ENCODE results near the gene PSMC4. TPM values are rescaled to one million over a fixed set of nuclear protein-coding genes. Genes with fewer than 3 reads are reported as not detected.
A peak's percentile ranks its signal among the peaks of the same experiment; 100 is the strongest.

PSMC4 gene
- total RNA-seq, 2 donors from 2014 or later, result 86.1 to 129 TPM

DNA sequence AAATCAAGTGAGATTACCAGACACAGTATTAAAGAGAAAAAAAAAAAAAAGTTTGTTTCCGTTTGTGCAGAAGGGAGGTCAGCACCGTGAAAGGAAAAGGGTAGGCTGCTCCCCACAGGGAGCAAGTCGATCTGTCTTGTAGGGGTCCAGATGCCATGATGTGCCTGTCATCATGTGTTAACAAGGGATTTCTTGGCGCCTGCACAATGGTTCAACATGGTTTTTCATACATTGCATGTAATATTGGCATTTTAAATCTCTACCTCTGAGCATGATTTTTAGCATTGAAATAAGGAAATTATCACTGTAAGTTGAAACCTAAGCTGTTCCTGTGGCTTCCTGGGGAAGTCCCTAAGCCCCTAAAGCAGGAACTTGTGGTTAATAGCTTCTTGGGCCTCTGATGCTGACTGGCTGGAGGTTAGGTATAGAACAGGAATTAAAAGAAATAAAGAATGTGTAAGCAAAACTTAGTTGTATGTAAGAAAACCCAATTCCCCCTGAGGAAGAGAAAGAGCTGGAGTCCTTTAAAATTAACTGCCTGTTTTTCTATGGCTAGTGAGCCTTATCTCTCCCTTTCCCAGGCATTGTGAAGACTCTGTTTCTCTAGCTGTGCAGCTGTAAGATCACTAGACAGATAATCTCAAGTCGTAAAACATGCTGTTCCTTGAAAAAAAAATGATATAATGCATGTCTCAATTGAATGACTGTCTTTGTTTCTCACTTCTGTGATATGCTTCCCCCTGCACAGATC lies 29.2 kb upstream of the PSMC4 start:
- H3K9me3 ChIP-seq, result no peaks in the 10 kb centered on the region
- intact Hi-C loops (cut with DNase I), result no loop called here
- no peaks in the 10 kb centered on the region for H3K36me3 ChIP-seq
- peaks cover 11% of the 10 kb centered on the region for H3K4me1 ChIP-seq (replicated peaks)
- TF ChIP-seq POLR2A (IDR thresholded peaks at IDR 0.05), result no peak
- TF ChIP-seq, protein P1, sequence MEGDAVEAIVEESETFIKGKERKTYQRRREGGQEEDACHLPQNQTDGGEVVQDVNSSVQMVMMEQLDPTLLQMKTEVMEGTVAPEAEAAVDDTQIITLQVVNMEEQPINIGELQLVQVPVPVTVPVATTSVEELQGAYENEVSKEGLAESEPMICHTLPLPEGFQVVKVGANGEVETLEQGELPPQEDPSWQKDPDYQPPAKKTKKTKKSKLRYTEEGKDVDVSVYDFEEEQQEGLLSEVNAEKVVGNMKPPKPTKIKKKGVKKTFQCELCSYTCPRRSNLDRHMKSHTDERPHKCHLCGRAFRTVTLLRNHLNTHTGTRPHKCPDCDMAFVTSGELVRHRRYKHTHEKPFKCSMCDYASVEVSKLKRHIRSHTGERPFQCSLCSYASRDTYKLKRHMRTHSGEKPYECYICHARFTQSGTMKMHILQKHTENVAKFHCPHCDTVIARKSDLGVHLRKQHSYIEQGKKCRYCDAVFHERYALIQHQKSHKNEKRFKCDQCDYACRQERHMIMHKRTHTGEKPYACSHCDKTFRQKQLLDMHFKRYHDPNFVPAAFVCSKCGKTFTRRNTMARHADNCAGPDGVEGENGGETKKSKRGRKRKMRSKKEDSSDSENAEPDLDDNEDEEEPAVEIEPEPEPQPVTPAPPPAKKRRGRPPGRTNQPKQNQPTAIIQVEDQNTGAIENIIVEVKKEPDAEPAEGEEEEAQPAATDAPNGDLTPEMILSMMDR (IDR thresholded peaks at IDR 0.05), result no peak
- peak; percentile 53 for TF ChIP-seq POLR2AphosphoS5 (IDR thresholded peaks at IDR 0.05)
- no peaks in the 10 kb centered on the region for H3K27me3 ChIP-seq (replicated peaks; ENCODE audit: insufficient read depth)
- no peak overlapping the region for H3K27ac ChIP-seq
- H3K4me3 ChIP-seq, result no peak overlapping the region
- WGBS, result 7% methylated on average over 5 of the region's 5 CpGs
- DNase-seq (ENCODE audit: low spot score), result no peak

DNA sequence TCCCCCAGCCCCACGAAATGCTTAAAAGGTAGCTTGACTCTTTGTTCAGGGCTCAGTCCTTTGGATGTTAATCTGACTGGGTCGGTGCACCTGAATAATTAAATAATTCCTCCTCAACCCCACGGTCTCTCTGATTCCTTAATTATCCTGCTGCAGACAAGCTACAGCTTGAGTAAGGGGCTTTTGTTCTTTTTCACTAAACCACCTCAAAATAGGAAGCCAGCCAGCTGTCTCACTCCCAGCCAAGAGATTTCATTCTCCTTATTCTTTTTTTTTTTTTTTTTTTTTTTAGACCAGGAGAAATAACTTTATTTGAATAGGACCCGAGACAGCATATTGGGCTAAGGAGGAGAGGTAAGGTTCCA lies 28.6 kb upstream of the PSMC4 start:
- H3K27me3 ChIP-seq (replicated peaks; ENCODE audit: insufficient read depth), result no peaks in the 10 kb centered on the region
- intact Hi-C loops (cut with DNase I), result no loop called here
- DNase-seq (ENCODE audit: low spot score), result no peak
- H3K36me3 ChIP-seq, result no peaks in the 10 kb centered on the region
- TF ChIP-seq POLR2A (IDR thresholded peaks at IDR 0.05) (no peak), POLR2AphosphoS5 (IDR thresholded peaks at IDR 0.05) (no peak)
- TF ChIP-seq, protein P1 (IDR thresholded peaks at IDR 0.05), result no peak
- 12% methylated on average over 4 of the region's 4 CpGs for WGBS
- H3K4me3 ChIP-seq, result no peak overlapping the region
- H3K9me3 ChIP-seq, result no peaks in the 10 kb centered on the region
- no peak overlapping the region for H3K27ac ChIP-seq
- H3K4me1 ChIP-seq (replicated peaks), result peaks cover 11% of the 10 kb centered on the region

DNA sequence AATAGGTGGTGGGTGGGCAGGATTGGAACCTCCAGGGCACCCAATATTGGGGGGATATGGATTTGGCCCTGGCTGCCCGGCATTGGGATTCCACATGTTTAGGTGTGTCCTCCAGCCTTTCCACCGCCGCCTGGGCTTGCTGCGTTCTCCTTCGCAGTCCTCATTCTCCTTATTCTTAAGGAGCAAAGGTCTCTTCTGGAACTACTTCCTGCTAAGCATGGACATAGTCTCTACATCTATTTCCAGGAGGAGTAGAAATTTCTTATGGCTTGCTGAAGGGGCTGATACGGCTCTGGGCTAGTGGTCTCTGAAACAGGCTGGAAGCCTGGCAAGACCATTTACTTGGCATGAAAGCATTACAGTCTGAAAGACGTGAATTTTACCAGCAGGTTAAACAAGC lies 27.4 kb upstream of the PSMC4 start:
- no peak overlapping the region for H3K4me3 ChIP-seq
- DNase-seq (ENCODE audit: low spot score), result no peak
- TF ChIP-seq, protein P1 (IDR thresholded peaks at IDR 0.05), result no peak
- TF ChIP-seq POLR2A (IDR thresholded peaks at IDR 0.05) (no peak), POLR2AphosphoS5 (IDR thresholded peaks at IDR 0.05) (no peak)
- no peaks in the 10 kb centered on the region for H3K27me3 ChIP-seq (replicated peaks; ENCODE audit: insufficient read depth)
- H3K4me1 ChIP-seq (replicated peaks), result peaks cover 11% of the 10 kb centered on the region
- H3K9me3 ChIP-seq, result no peaks in the 10 kb centered on the region
- no peak overlapping the region for H3K27ac ChIP-seq
- intact Hi-C loops (cut with DNase I), result no loop called here
- H3K36me3 ChIP-seq, result no peaks in the 10 kb centered on the region
- WGBS, result 77% methylated on average over 7 of the region's 7 CpGs

DNA sequence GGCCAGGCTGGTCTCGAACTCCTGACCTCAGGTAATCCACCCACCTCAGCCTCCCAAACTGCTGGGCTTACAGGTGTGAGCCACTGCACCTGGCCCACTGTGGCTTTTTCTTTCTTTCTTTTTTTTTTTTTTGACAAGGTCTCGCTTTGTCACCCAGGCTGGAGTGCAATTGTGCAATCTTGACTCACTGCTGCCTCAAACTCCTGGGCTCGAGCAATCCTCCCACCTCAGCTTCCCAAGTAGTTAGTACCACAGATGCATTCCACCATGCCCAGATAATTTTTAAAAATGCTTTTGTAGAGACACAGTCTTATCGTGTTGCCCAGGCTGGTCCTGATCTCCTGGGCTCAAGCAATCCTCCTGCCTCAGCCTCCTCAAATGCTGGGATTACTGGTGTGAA lies 24.4 kb upstream of the PSMC4 start:
- peaks cover 5% of the 10 kb centered on the region for H3K4me1 ChIP-seq (replicated peaks)
- H3K36me3 ChIP-seq, result no peaks in the 10 kb centered on the region
- no peak for TF ChIP-seq POLR2A (IDR thresholded peaks at IDR 0.05)
- no peak for TF ChIP-seq POLR2AphosphoS5 (IDR thresholded peaks at IDR 0.05)
- TF ChIP-seq, protein P1 (IDR thresholded peaks at IDR 0.05), result no peak
- no peak for DNase-seq (ENCODE audit: low spot score)
- H3K27me3 ChIP-seq (replicated peaks; ENCODE audit: insufficient read depth), result no peaks in the 10 kb centered on the region
- WGBS, result 87% methylated on average over 4 of the region's 4 CpGs
- no peaks in the 10 kb centered on the region for H3K9me3 ChIP-seq
- no peak overlapping the region for H3K27ac ChIP-seq
- no peak overlapping the region for H3K4me3 ChIP-seq
- intact Hi-C loops (cut with DNase I), result no loop called here
